ENCODE measurements around the gene MYO18B.

- TF ChIP-seq TAF1 (IDR thresholded peaks at IDR 0.05; ENCODE audit: low read depth) (no peak), MAX (IDR thresholded peaks at IDR 0.05) (no peak)
These were observed 188.9 kb downstream of the MYO18B start for GRCh38 chr22:25930788-25931310.
